Mammary epithelial cell (primary cell): ENCODE results near the gene ABR.

Source experiments
- CTCF ChIP-seq, 2 donors: IDR thresholded peaks in 1 of 2; conservative IDR thresholded peaks in 1 of 2; 2 replicates each; pipeline ENCODE4 v1.5.1; 2011 to 2012; ENCODE audit warnings: inconsistent platforms in 2 of 2, low read length in 2 of 2, mild to moderate bottlenecking in 2 of 2, control low read depth in 1 of 2, low read depth in 1 of 2; ENCODE audit not compliant: insufficient read depth in 1 of 2; ENCODE audit errors: extremely low read depth in 1 of 2
- EZH2 ChIP-seq: IDR thresholded peaks from 2 replicates; pipeline ENCODE4 v1.6.1; 2012; ENCODE audit warnings: low read length, inconsistent platforms, borderline replicate concordance

GRCh38 chr17:1078831-1079561, 100.8 kb downstream of the ABR start:
- no peak for TF ChIP-seq CTCF (conservative IDR thresholded peaks at IDR 0.05 in 1 of 2, IDR thresholded peaks at IDR 0.05 in 1 of 2; ENCODE audit: extremely low read depth in 1 of 2, insufficient read depth in 1 of 2, low read depth in 1 of 2, low read length in 2 of 2)
- no peak for TF ChIP-seq EZH2
